Stimulated activated CD8-positive, alpha-beta memory T cell treated with anti-CD3 and anti-CD28 coated beads, Interleukin-7, amount 100 ng/mL, for 48 hours (primary cell): ENCODE results near the gene MRPS5.
"Not testable (repeated sequence)": the region's sequence is repeated elsewhere in the genome, so short reads cannot be mapped to it uniquely, and the experiment has no call there.

Source experiments
- DNase-seq, 2 donors: peaks; one replicate each; pipeline ENCODE4 v3.0.0-alpha.2; 2020; ENCODE audit warnings: low read depth in 1 of 2; ENCODE audit errors: extremely low read depth in 1 of 2

Gene MRPS5

DNA sequence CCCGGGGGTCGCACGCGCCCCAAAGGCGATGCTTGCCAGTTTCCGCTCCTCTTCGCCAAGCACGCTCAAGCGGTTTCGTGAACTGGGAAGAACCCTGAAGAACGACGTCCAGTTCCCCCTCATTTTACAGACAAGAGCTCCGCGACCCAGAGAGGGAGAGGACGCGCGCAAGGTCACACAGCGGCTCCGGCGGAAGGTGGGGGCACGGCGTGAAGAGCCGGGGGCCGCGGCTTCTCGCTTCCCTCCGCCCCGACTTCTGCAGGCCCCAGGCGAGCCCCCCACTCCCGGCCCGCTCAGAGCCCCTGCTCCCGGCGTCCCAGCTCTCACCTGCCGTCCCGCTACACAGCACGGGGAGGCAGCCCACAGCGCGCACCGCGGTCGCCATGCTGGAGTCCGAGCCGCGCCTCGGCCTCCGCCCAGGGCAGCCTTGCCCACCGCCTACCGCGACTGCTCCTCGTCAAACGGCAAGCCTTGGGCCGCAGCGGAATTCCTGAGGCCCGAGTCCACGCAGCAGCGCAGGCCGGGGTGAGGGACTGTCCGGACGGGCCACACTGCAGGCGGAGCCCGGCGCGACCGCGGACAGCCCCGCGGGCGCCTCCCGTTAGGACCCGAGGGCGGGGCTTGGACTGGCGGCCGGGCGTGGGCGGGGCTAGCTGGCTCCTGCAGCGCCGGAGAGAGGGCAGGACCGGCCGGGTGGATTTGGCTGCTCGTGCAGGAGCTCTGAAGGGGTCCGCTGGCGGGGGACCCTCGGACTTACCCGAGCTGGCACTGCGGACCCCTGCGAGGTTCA lies at the start of gene MRPS5:
Gene MRPS5 (minus strand): TSS at position 402 of the 790 bp plus-strand sequence. CDS start 17 bp downstream, at position 385.
- DNase-seq, result peak; percentile 75 to 84

DNA sequence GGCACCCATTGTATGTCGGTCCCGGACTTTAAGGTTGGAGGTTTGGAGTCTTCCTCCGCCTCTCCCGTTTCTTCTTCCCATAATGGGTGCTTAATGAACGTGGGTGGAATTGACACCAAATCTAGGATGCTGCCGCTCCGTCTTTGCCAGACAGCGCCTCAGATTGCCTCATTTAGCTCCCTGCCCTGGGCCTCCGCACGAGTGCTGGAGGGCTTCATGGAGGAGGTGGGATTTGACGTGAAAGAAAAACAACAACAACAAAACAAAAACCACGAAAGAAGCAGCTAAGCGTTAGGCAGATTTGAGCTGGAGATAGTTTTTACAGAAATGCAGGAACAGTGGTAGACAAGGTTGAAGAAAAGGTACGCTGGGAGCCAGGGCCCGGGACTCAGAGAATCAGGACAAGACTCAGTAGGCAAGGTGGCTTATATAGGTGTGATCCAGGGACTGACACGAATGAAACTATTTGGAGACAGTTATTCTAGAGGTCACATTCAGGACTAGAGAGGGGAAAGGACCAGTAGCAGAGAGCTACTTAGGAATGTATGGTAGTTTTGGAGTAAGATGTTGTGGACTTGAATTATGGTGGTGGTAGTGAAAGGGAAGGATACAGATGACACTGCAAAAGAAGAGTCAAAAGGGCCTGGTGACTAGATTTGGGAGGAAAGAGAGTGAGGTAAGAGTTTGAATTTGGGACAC lies 44.6 kb upstream of the MRPS5 start:
- DNase-seq, result no peak

DNA sequence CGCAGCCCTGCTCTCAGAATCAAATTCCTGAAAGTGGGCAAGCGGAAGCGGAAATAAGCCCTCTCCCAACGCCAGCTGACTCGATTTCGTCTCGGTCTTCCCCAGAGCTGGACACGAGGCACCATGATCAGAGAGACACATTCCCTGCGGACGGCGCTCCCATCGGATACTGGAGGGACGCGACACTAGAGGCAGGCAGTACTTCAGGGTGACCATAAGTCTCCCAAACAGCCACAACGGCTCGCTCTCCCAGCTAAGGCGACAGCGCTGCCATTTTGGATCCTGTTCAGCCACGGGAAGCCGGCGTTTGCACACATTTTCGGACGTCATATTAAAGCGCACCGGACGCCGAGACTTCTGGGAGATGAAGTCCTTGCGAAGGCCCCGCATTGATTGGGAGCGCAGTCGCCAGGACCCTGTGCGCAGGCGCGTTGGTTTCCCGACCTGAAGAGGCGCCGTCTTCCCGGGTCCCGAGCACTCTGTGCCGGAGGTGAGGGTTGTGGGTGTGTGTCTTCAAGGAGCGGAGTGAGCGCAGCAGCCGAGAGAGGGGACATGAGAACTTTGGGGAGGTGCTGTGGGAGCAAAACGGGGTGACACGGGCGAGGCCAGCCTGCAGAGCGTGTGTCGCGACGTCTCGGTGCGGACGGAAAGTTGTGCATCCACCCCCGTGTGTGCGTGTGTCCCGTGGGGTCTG lies 43.9 kb upstream of the MRPS5 start, which contains the start of gene ZNF2:
Gene ZNF2 (plus strand): TSS at position 439 of the 694 bp plus-strand sequence. CDS start 10,418 bp downstream, outside the sequence.
- DNase-seq, result peak; percentile 91 to 96

DNA sequence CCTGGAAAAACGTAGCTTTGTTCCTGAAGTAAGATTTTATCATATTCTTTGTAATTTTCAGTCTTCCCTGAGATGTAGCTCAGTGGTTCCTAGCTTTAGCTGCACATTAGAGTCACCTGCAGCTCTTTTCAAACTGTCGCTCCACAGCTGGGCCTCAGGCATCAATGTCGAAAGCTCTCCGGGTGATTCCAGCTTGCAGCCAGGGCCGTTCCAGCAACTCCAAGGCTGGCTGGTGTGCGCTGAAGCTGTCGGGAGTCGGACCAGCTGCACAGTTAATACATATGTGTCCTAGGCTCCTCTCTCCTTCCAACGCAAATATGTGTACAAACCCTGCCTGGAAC lies 43.4 kb upstream of the MRPS5 start:
- DNase-seq, result no peak

DNA sequence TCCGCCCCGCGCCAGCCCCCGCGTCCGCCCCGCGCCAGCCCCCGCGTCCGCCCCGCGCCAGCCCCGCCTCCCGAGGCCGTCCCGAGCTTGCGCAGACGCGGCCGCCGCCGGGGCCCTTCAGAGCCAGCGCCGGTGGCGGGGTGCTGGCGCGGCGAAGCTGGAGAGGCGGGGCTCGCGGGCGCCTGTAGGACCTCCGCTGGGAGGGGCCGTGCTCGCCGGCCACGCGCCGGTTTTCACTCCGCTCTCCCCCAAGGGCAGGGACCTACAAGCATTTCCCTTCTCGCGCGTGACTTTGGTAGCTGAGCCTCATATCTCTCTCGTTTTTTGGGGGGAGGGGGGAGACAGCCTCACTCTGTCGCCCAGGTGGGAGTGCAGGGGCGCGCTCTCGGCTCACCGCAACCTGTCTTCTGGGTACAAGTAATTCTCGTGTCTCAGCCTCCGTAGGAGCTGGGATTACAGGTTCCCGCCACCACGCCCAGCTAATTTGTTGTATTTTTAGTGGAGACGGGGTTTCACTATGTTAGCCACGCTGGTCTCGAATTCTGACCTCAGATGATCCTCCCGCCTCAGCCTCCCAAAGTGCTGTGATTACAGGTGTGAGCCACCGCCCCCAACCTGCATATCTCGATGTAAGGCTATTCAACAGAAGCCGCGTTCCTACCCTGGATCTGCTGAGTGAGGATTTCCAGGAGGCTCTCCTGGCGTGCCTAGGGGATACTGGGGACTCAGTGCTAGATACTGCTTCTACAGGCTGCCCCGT lies 38.3 kb upstream of the MRPS5 start, which contains the start of gene ZNF514:
Gene ZNF514 (minus strand): TSS at position 159 of the 760 bp plus-strand sequence. CDS start 6,595 bp downstream, outside the sequence.
- DNase-seq, result peak; percentile 48 to 54

DNA sequence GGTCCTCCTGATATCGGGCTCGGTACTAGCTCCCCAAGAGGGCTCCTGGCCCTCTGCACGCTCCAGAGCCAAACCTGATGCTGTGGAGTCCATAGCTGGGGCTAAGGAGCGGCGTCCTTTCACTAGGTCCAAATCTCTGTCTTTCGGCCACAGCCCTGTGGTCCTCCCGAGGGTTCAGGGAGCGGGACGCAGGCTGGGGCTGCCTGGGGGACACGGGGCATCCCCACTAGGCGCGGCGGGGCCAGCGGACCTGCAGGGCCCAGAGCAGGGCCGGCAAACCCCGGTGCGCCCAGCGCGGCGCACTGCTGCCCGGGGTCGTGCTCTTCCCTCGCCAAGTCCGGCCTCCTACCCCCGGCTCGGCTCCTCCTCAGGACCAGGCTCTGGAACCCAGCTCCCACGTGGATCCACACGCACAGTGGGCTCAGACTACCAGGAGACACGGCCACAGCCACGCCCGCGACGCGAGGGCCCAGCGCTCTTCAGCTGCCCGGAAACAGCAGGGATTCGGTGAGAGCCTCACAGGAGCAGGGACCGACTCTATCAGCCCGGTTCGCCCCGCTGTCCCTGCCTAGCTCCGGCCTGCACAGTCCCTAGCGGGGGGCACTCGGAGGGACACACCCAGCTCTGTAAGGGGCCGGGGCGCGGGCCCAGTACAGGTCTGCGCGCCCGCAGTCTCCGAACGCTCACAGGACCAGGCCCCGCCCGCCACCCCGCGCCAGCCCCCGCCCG lies 37.4 kb upstream of the MRPS5 start:
- no peak for DNase-seq

DNA sequence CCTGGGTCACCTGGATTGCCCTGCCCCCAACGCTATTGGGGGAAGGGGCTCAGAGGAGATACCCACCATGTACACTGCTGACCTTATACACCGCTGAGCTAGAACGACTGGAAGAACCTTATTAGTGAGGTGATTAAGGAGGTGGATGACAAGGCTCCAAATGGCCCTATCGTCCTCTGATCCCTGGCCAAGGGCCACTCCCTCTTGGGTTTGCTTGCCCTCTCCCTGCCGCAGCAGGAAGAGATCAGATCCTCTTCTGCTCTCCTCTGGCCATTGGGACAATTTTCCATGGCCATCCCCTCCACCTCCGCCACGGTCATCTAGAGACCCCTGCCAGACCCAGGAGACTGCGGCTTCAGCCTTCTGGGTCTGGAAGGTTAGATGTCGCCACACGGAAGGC lies 36.8 kb upstream of the MRPS5 start:
- DNase-seq, result no peak

DNA sequence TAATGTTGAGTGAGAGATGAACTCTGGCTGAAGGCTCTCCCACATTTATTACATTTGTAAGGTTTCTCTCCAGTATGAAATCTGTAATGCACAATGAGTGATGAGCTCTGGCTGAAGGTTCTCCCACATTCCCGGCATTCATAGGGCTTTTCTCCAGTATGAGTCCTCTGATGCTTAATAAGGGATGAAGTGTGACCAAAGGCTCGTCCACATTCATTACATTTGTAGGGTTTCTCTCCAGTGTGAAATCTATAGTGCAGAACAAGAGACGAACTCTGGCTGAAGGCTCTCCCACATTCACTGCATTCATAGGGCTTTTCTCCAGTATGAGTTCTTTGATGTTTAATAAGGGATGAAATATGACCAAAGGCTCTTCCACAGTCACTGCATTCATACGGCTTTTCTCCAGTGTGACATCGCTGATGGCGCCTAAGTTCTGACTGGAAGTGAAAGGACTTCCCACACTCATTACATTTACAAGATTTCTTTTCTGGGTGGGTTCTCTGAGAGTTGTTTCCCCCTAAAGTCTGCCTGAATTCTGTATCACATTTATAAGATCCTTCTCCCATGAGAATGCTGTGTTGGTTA lies 27.9 kb upstream of the MRPS5 start:
- no peak for DNase-seq

DNA sequence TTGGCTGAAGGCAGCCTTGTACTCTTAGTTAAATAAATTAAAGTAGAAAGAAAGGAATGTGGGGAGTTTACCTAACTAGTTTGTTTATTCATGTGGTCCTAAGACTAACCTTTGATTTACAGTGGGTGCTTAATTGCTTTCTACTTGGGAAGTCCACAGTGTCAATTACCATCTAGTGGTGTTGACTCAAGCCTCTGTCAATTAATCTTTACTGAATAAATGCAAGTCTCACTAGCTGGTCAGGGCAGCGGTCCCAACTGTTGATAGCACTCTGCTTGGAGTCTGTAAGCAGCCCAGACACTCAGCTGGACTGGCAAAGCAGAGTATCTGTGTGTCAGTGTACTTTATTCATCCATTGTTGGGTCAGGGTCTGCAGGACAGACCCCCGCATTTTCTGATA lies 22.2 kb upstream of the MRPS5 start:
- DNase-seq, result no peak

DNA sequence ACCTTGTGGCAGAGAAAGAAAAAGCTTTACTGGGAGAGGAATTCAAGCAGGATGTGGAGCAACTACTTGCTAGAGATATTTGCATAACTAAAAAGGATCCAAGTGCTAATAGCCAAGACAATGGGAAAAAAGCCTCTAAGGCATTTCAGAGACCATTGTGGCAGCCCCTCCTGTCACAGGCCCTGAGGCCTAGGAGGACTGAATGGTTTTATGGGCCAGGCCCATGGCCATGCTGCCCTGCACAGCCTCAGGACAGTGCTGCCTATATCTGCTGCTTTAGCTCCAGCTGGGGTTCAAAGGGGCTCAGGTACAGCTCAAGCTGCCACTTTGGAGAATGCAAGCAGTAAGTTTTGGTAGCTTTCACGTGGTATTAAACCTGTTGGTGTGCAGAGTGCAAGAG lies 17.1 kb upstream of the MRPS5 start:
- DNase-seq, result no peak

DNA sequence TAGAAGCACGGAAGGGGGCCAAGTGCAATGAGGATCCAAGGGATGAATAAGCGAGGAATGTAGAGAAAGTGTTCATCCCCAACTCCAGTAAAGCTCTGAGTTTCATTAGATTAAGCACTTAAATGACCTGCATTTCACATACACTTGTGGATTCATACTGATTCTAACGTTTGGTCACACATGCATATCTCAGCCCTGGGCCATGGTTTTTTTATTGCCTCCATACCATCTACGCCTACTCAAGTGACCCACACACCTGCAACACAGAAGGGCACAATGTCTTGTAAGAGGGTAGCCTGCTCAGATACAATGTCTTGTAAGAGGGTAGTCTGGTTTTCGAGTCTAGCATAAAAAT lies 566 bp upstream of the MRPS5 start:
- no peak for DNase-seq

DNA sequence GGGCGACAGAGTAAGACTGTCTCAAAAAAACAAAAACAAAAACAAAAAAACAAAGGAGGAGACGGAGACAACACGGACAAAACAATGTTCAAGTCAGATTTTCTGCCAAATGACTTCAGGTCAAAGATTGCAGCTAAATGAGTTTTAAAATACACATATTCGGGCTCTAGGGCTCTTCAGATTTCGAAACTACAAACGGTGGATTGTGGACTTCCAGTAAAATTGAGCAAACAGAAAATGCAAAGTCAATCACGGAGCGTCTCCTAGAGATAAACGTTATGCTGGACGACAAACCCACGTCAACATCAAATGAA lies 558 bp downstream of the MRPS5 start:
- DNase-seq, result no peak

DNA sequence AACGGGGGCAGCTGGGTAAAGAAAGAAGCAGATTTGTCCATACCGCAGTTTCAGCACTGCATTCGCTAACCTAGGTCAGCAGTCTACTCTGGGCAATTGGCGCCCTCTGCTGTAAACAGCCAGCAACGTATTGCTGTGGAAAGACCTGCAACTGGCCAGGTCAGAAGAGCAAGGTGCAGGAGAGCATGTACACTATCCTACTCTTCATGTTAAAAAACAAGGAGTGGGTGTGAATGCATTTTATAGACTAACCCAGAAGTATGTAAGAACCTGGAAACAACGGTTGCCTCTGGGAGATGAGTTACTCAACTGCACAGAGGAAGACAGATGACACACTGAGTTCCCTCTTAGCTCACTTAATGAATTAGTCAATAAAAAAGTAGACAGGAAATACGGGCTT lies 6.2 kb downstream of the MRPS5 start:
- DNase-seq, result peak; percentile 31 to 61

DNA sequence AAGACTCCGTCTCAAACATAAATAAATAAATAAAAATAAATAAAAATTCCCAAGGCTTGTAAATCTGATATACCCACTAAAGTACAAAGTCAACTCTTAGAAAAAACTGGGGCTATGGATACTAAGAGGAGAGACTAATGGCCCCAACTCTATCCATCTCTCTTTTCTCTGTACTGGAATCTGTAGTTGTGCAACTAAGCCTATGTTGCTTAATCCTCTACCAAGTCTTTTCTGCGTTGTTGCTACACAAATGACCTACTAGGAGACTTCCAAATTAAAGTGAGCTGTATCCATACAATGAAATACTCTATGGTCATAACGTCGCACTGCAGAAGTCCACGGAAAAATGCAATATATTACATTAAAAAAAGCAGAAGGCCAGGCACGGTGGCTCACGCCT lies 8.1 kb downstream of the MRPS5 start:
- no peak for DNase-seq

DNA sequence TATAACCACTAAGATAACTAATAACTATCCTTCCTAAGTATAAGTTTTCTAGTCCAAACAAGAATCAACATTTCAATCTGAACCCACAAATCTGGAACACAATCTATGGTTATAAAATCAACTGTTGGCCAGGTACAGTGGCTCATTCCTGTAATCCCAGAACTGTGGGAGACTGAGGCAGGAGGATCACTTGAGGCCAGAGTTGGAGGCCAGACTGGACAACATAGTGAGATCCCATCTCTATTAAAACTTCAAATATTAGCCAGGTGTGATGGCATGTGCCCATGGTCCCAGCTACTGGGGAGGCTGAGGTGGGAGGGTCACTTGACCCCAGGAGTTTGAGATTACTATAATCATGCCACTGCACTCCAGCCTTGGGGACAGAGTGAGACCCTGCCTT lies 11.2 kb downstream of the MRPS5 start:
- DNase-seq, result no peak

DNA sequence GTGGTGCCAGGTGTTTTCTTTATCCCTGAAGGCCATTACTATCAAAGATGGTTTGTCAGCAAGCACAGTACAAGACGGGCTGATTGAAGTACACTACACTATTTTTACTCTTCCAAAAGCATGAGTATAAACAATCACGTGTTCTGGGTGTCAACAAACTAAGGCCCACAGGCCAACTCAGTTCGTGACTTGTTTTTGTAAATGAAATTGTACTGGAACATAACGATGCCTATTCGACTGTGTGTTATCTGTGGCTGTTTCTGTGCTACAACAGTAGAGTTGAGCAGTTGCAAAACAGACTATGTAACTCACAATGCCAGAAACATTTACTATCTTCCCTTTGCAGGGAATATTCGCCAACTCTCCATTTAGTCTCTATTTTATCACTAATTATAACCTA lies 12.3 kb downstream of the MRPS5 start:
- no peak for DNase-seq

DNA sequence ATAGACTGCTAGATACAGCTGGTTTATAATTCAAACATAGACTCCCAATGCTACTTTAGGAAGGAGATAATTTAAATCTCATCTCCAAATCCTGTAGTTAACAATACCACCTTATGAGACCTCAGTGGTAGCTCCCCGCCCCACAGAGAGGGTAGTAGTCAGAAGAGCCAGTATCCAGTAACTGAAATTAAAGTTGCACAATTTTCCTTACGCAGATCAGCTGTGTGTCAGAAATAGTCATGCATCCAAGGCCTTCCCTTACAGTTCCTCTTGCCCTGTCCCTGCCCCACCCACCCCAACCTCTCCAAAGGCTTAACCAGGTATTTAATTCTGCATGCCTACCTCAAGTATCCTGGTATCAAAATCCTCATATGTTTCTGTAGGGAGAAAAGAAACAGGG lies 15.5 kb downstream of the MRPS5 start:
- no peak for DNase-seq

DNA sequence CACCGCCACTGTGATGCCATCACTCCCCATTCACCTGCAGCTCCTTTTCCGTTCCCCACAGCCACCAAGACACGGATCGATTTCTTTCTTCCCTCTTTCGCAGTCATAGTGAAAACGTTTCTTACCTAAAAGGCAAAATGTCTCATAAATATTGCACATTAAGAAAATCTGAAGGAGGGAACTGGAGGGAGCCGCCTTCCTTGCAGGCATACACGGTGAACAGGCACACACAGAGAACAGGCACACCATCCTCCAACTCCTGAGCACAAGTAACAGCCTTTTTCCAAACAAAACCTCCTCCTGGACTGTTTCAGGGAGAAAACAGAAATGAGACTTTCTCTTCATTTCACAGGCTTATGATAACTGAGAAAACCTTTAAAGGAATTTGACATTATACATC lies 17.0 kb downstream of the MRPS5 start:
- DNase-seq, result no peak

DNA sequence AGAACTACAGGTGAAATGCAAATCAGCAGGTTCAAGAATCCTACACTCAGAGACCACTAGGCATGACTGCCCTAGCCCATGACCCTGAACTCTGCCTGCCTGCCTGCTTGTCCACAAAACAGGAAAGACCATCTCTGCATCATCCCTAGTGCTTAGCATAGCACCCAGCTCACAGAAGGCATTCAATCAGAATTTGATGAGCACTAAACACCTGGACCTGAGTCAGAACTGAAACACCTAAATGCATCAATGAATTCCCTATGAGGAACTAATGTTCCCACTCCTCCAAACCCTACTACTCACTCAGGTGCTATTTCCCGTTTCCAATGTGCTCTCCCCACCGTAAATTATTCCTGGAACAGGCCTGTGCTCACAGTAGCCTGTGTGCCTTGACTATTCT lies 21.7 kb downstream of the MRPS5 start:
- DNase-seq, result no peak

DNA sequence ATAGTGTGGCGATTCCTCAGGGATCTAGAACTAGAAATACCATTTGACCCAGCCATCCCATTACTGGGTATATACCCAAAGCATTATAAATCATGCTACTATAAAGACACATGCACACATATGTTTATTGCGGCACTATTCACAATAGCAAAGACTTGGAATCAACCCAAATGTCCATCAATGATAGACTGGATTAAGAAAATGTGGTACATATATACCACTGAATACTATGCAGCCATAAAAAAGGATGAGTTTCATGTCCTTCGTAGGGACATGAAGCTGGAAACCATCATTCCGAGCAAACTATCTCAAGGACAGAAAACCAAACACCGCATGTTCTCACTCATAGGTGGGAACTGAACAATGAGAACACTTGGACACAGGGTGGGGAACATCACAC lies 23.3 kb downstream of the MRPS5 start:
- not testable (repeated sequence) for DNase-seq
